Upper lobe of left lung (tissue), 6 donors: ENCODE measurements around the gene GLRA2. TPM values are rescaled to one million over a fixed set of nuclear protein-coding genes. Genes with fewer than 3 reads are reported as not detected.
"Not testable (repeated sequence)": the region's sequence is repeated elsewhere in the genome, so short reads cannot be mapped to it uniquely, and the experiment has no call there.

Source experiments
- ATAC-seq, 2 donors: fragments of 200-7000 bp; cut with Tn5 transposase; one replicate each; pipeline ENCODE4 v1.9.1; 2022; ENCODE audit warnings: mild to moderate bottlenecking in 2 of 2, moderate library complexity in 2 of 2; ENCODE audit not compliant: low FRiP score in 2 of 2
- DNase-seq, 2 donors: peaks; one replicate each; pipeline ENCODE4 v3.0.0-alpha.2; 2019 to 2020
- H3K27ac ChIP-seq, 4 donors: fragments of 200-600 bp; sonication (generic); one replicate each; pipeline ENCODE4 v1.5.1; 2016 to 2019
- H3K27me3 ChIP-seq, 4 donors: fragments of 200-600 bp; sonication (generic); one replicate each; pipeline ENCODE4 v1.5.1; 2017 to 2019
- H3K36me3 ChIP-seq, 4 donors: fragments of 200-600 bp; sonication (generic); one replicate each; pipeline ENCODE4 v1.5.1; 2016 to 2019
- H3K4me1 ChIP-seq, 4 donors: fragments of 200-600 bp; sonication (generic); one replicate each; pipeline ENCODE4 v1.5.1; 2018 to 2019
- H3K4me3 ChIP-seq, 4 donors: fragments of 200-600 bp; sonication (generic); one replicate each; pipeline ENCODE4 v1.5.1; 2017 to 2019; ENCODE audit warnings: mild to moderate bottlenecking in 2 of 4, moderate library complexity in 1 of 4
- H3K9me3 ChIP-seq, 4 donors: fragments of 200-600 bp; sonication (generic); one replicate each; pipeline ENCODE4 v1.5.1; 2018 to 2019
- EP300 ChIP-seq, 4 donors: sonication (generic); formaldehyde crosslinking; IDR thresholded peaks; one replicate each; pipeline ENCODE4 v1.5.1; 2017; ENCODE audit warnings: antibody characterized with exemption in 4 of 4, control low read depth in 2 of 4
- POLR2A ChIP-seq, 4 donors: fragments of 450-650 bp; IDR thresholded peaks; one replicate each; pipeline ENCODE4 v1.5.1; 2016 to 2017; ENCODE audit warnings: antibody characterized with exemption in 4 of 4, mild to moderate bottlenecking in 2 of 4
- POLR2AphosphoS5 ChIP-seq, 2 donors: sonication (generic); formaldehyde crosslinking; IDR thresholded peaks; one replicate each; pipeline ENCODE4 v1.5.1; 2017; ENCODE audit warnings: antibody characterized with exemption in 2 of 2
- WGBS, 2 donors: methylation state at CpG; one replicate each; pipeline ENCODE4 v1.1.5; 2017 to 2018; 5-methylcytosine and 5-hydroxymethylcytosine counted together
- total RNA-seq, 6 donors: library from RNA; depleted of rRNA in 4 of 6; stranded (reverse); fragments of >200 nt in 4 of 6; gene quantifications; one replicate each; pipeline versions ENCODE4 v1.1.0 to v1.2.1, GENCODE V29; 2016 to 2021
- TF ChIP-seq, protein P1 (sequence below), 6 experiments: fragments of 450-650 bp in 4 of 6; fragments of 200-600 bp in 2 of 6; sonication (generic) in 2 of 6; IDR thresholded peaks; one replicate each; pipeline ENCODE4 v1.5.1; 2016 to 2019; ENCODE audit warnings: antibody characterized with exemption in 6 of 6
- donor health status: DM: no; HTN: no; CAD: no; lungs with moderate emphysema.
- donor health status: DM: no; HTN: yes; CAD: no; lungs with severe emphysema.

GLRA2 gene
- total RNA-seq, 6 donors from 2014 or later = not detected

GRCh38 chrX:14673764-14674163, 144.4 kb downstream of the GLRA2 start:
- TF ChIP-seq POLR2AphosphoS5 (IDR thresholded peaks at IDR 0.05) (no peak), EP300 (IDR thresholded peaks at IDR 0.05) (no peak), POLR2A (IDR thresholded peaks at IDR 0.05) (no peak)
- TF ChIP-seq, protein P1, sequence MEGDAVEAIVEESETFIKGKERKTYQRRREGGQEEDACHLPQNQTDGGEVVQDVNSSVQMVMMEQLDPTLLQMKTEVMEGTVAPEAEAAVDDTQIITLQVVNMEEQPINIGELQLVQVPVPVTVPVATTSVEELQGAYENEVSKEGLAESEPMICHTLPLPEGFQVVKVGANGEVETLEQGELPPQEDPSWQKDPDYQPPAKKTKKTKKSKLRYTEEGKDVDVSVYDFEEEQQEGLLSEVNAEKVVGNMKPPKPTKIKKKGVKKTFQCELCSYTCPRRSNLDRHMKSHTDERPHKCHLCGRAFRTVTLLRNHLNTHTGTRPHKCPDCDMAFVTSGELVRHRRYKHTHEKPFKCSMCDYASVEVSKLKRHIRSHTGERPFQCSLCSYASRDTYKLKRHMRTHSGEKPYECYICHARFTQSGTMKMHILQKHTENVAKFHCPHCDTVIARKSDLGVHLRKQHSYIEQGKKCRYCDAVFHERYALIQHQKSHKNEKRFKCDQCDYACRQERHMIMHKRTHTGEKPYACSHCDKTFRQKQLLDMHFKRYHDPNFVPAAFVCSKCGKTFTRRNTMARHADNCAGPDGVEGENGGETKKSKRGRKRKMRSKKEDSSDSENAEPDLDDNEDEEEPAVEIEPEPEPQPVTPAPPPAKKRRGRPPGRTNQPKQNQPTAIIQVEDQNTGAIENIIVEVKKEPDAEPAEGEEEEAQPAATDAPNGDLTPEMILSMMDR (IDR thresholded peaks at IDR 0.05) = no peak
- Histone ChIP-seq H3K36me3 (no peaks in the 10 kb centered on the region), H3K27me3 (no peaks in the 10 kb centered on the region), H3K27ac (no peak overlapping the region), H3K4me3 (no peak overlapping the region), H3K4me1 (no peaks in the 10 kb centered on the region), H3K9me3 (no peaks in the 10 kb centered on the region)
- DNase-seq (no peak), ATAC-seq (no peak)
- WGBS, 2 donors = 71 to 79% methylated on average over 4 of the region's 4 CpGs

GRCh38 chrX:14675500-14675899, 146.2 kb downstream of the GLRA2 start:
- TF ChIP-seq POLR2A (IDR thresholded peaks at IDR 0.05) (no peak), EP300 (IDR thresholded peaks at IDR 0.05) (no peak), POLR2AphosphoS5 (IDR thresholded peaks at IDR 0.05) (no peak)
- TF ChIP-seq, protein P1 (IDR thresholded peaks at IDR 0.05) = no peak
- 73 to 94% methylated on average over 1 of the region's 1 CpG for WGBS, 2 donors
- DNase-seq (no peak), ATAC-seq (no peak)
- Histone ChIP-seq H3K36me3 (no peaks in the 10 kb centered on the region), H3K4me3 (no peak overlapping the region), H3K27me3 (no peaks in the 10 kb centered on the region), H3K4me1 (no peaks in the 10 kb centered on the region), H3K27ac (no peak overlapping the region), H3K9me3 (no peaks in the 10 kb centered on the region)

DNA sequence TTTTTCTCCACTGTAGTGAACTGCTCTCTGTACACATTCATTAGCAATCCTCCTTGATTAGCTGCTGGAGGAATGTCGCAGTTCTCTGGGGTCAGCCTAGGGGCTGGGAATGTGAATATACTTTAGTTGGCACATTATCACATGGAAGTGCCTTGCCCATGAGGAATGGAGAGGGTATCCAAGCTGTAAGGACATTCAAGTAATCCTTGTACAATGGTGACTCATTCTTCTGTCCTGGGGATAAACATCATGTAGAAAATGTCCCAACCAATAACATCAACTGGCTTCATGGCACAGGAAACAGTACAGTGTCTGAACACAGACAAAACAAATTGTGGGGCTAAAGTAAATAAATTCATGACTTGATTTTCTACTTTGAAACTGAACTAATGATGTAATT, 147.1 kb downstream of the GLRA2 start:
- WGBS, 2 donors = 78 to 86% methylated on average over 1 of the region's 1 CpG
- H3K36me3 ChIP-seq = no peaks in the 10 kb centered on the region
- H3K9me3 ChIP-seq = no peaks in the 10 kb centered on the region
- TF ChIP-seq POLR2AphosphoS5 (IDR thresholded peaks at IDR 0.05) = no peak
- no peak for TF ChIP-seq EP300 (IDR thresholded peaks at IDR 0.05)
- TF ChIP-seq, protein P1 (IDR thresholded peaks at IDR 0.05) = no peak
- TF ChIP-seq POLR2A (IDR thresholded peaks at IDR 0.05) = no peak
- ATAC-seq (no peak), DNase-seq (no peak)
- H3K27ac ChIP-seq = no peak overlapping the region
- H3K27me3 ChIP-seq = no peaks in the 10 kb centered on the region
- H3K4me1 ChIP-seq = no peaks in the 10 kb centered on the region
- no peak overlapping the region for H3K4me3 ChIP-seq

DNA sequence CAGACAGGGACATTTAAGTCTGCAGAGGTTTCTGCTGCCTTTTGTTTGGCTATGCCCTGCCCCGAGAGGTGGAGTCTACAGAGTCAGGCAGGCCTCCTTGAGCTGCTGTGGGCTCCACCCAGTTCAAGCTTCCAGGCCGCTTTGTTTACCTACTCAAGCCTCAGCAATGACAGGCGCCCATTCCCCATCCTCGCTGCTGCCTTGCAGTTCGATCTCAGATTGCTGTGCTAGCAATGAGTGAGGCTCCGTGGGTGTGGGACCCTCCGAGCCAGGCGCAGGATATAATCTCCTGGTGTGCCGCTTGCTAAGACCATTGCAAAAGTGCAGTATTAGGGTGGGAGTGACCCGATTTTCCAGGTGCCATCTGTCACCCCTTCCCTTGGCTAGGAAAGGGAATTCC, 159.0 kb downstream of the GLRA2 start:
- DNase-seq = peak in 1 of 2 donors; percentile 4
- WGBS, 2 donors = 92% methylated on average over 10 of the region's 10 CpGs; no CpG with 5 or more reads in 1 of the 2 donors
- not testable (repeated sequence) for ATAC-seq, H3K9me3 ChIP-seq, H3K4me1 ChIP-seq, H3K4me3 ChIP-seq, H3K36me3 ChIP-seq, H3K27me3 ChIP-seq, H3K27ac ChIP-seq

GRCh38 chrX:14690553-14690952, 161.2 kb downstream of the GLRA2 start:
- DNase-seq = no peak
- no peaks in the 10 kb centered on the region for H3K27me3 ChIP-seq
- no peak overlapping the region for H3K4me3 ChIP-seq
- TF ChIP-seq EP300 (IDR thresholded peaks at IDR 0.05) (no peak), POLR2A (IDR thresholded peaks at IDR 0.05) (no peak), POLR2AphosphoS5 (IDR thresholded peaks at IDR 0.05) (no peak)
- TF ChIP-seq, protein P1 (IDR thresholded peaks at IDR 0.05) = no peak
- no peaks in the 10 kb centered on the region for H3K36me3 ChIP-seq
- H3K27ac ChIP-seq = no peak overlapping the region
- peaks cover 0 to 4% (median 0%) of the 10 kb centered on the region in 4 donors for H3K9me3 ChIP-seq
- no peaks in the 10 kb centered on the region for H3K4me1 ChIP-seq
- 80 to 87% methylated on average over 8 of the region's 8 CpGs for WGBS, 2 donors
- ATAC-seq = no peak
